Astrocyte of the cerebellum (primary cell): Measurements from ENCODE around the gene ETV3L.

ENCODE experiments used
- DNase-seq: peaks from one replicate; pipeline ENCODE4 v3.0.0-alpha.2; 2011; ENCODE audit warnings: low read depth
- H3K4me3 ChIP-seq: 2 replicates; pipeline ENCODE4 v1.5.1; 2011; ENCODE audit warnings: mild to moderate bottlenecking, low read depth, low read length, moderate library complexity
- CTCF ChIP-seq: IDR thresholded peaks from 2 replicates; pipeline ENCODE4 v1.5.1; 2012; ENCODE audit warnings: low read length, low read depth, moderate library complexity, mild to moderate bottlenecking; ENCODE audit errors: missing control alignments
- in situ Hi-C: cut with HindIII; loops from 2 replicates; pipeline ENCODE4 v1.10.0; 2017; ENCODE audit warnings: low sequenced_read_pairs

The ETV3L gene

DNA sequence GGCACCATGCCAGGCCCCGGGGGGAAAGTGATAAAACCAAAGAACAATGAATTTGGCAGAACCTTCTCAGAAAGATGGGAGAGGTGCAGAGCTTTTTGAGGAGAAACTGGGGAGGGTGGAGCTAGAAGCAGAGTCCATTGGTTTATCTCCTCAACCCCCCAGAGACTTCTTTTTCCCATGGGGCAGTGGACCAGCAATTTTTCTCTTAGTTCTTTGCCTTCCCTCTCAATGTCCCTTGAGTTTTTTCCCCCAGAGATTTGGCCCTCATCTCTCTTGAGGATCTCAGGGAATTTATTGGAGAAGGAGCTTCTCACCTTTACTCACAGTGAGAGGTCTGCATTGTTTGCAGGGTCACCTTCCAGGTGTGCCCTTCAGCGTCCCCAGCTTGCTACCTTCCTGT lies 48.8 kb downstream of the ETV3L start:
- in situ Hi-C loops, result no loop called here
- DNase-seq, result no peak
- TF ChIP-seq CTCF, result no peak
- H3K4me3 ChIP-seq, result no peak overlapping the region

- in situ Hi-C loops, result no loop called here
- DNase-seq, result no peak
- no peak for TF ChIP-seq CTCF
- H3K4me3 ChIP-seq, result no peak overlapping the region
Measured at GRCh38 chr1:157047062-157047410, 52.6 kb downstream of the ETV3L start.

- H3K4me3 ChIP-seq, result peak within 1 kb of the TSS; percentile 58
- in situ Hi-C loops, result no loop called here
- peak; percentile 67 for DNase-seq
- no peak for TF ChIP-seq CTCF
Measured at GRCh38 chr1:157045250-157046218, 54.1 kb downstream of the ETV3L start, which contains the start of gene ARHGEF11. Gene ARHGEF11, minus strand, starts transcription at chr1:157045742. Its CDS starts 1,412 bp downstream, at chr1:157044330.

DNA sequence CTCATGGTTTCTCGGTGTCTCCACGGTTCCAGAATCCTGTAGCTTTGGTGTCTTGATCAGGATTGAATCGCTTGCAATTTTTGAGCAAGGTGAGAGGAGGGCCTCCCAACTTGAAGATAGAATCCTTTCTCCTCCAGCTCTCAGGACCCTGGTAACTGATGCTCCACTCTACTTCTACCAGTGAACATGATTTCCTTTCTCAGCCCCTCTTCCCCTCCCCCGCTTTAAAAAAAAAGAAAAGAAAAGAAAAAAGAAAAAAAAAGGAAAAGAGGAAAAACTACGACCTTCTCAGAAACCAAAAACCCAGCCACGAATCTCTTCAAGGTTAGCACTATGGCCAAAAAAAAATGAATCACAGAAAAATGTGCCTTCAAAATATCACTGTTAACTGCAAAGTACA lies 55.3 kb downstream of the ETV3L start:
- TF ChIP-seq CTCF, result no peak
- H3K4me3 ChIP-seq, result peak overlapping the region; percentile 58
- in situ Hi-C loops, result no loop called here
- DNase-seq, result no peak

DNA sequence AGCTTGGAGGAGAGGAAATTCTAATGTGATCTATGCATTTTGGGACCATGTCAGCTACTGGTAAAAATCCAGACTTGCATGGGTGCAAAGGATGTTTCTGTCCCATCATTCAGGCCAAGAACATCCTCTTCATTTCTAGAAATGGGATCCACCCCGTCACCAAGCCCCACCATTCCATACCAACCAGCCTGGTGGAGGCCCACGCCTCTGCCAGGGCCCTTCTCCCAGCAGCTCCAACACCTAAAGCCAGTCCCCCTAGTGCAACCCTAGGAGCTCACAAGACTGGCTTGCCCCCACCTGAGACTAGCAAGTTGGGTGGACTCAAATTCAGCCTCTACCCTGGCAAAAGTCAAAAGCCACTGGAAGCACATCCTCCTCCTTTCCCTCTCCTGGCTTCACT lies 55.9 kb downstream of the ETV3L start:
- peak overlapping the region; percentile 58 for H3K4me3 ChIP-seq
- in situ Hi-C loops, result no loop called here
- DNase-seq, result no peak
- TF ChIP-seq CTCF, result no peak

GRCh38 chr1:157042846-157043245 lies 56.8 kb downstream of the ETV3L start:
- H3K4me3 ChIP-seq, result peak overlapping the region; percentile 58
- DNase-seq, result no peak
- in situ Hi-C loops, result no loop called here
- TF ChIP-seq CTCF, result no peak
